ENCODE data around the gene DSG3. TPM values are rescaled to one million over a fixed set of nuclear protein-coding genes. Genes with fewer than 3 reads are reported as not detected.

Gene DSG3
- total and polyA plus RNA-seq, 12 donors = 0.04 TPM; not detected in 11

- Histone ChIP-seq H3K4me3 (no peak overlapping the region), H3K36me3 (no peaks in the 10 kb centered on the region), H3K9me3 (no peaks in the 10 kb centered on the region), H3K27ac (no peak overlapping the region), H3K4me1 (no peaks in the 10 kb centered on the region), H3K27me3 (no peaks in the 10 kb centered on the region)
- no peak for ATAC-seq
- intact Hi-C loops (cut with DNase I) = no loop called here
- WGBS, 2 donors = 74 to 84% methylated on average over 2 of the region's 2 CpGs
- TF ChIP-seq, protein P1, sequence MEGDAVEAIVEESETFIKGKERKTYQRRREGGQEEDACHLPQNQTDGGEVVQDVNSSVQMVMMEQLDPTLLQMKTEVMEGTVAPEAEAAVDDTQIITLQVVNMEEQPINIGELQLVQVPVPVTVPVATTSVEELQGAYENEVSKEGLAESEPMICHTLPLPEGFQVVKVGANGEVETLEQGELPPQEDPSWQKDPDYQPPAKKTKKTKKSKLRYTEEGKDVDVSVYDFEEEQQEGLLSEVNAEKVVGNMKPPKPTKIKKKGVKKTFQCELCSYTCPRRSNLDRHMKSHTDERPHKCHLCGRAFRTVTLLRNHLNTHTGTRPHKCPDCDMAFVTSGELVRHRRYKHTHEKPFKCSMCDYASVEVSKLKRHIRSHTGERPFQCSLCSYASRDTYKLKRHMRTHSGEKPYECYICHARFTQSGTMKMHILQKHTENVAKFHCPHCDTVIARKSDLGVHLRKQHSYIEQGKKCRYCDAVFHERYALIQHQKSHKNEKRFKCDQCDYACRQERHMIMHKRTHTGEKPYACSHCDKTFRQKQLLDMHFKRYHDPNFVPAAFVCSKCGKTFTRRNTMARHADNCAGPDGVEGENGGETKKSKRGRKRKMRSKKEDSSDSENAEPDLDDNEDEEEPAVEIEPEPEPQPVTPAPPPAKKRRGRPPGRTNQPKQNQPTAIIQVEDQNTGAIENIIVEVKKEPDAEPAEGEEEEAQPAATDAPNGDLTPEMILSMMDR (IDR thresholded peaks at IDR 0.05) = no peak
- DNase-seq = no peak
Observed at GRCh38 chr18:31483396-31483795, 35.9 kb downstream of the DSG3 start.

DNA sequence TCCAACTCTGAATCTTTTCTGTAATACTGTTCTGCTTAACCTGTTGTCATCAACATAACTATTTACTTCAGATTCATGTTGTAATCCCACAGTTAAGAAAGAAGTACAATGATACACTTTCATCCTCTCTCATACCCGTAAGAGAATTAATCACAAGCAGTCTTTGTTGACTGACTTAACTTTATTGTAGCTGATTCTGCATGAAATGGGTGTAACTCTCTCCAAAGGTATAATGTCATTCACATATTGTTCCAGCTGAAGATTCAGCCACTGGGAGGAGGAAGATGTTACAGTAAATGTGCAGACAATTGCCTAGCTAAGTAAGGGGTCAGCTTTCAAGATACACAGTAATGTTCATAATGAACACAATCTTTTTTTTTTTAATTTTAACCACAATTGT lies 36.9 kb downstream of the DSG3 start:
- 81 to 89% methylated on average over 1 of the region's 1 CpG for WGBS, 2 donors
- ATAC-seq (no peak), DNase-seq (no peak)
- Histone ChIP-seq H3K9me3 (no peaks in the 10 kb centered on the region), H3K27ac (no peak overlapping the region), H3K4me1 (no peaks in the 10 kb centered on the region), H3K4me3 (no peak overlapping the region), H3K27me3 (no peaks in the 10 kb centered on the region), H3K36me3 (no peaks in the 10 kb centered on the region)
- TF ChIP-seq, protein P1 (IDR thresholded peaks at IDR 0.05) = no peak
- intact Hi-C loops (cut with DNase I) = no loop called here

DNA sequence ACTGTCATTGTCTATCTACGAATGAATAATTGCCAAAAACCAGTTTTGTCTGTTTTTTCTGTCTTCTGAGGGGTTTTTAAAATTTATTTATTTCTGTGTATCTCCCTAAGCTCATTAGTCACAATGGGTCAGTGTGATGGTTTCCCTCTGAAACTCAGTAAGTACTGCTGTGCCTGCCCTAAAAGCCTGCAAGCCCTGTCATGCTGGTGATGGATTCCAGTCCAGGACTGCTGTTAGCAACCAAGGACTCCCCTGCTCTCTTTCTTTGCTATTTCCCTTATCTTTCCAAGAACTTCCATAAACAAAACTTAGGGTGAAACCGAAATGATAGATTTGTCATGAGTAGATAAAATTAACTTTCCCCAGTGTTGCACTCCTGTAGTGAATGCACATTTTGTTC lies 38.6 kb downstream of the DSG3 start:
- WGBS, 2 donors = 63 to 74% methylated on average over 2 of the region's 2 CpGs
- no peak for DNase-seq

GRCh38 chr18:31487246-31488015 lies 39.9 kb downstream of the DSG3 start:
- Histone ChIP-seq H3K4me3 (no peak overlapping the region), H3K36me3 (no peaks in the 10 kb centered on the region), H3K9me3 (no peaks in the 10 kb centered on the region), H3K27ac (no peak overlapping the region), H3K27me3 (no peaks in the 10 kb centered on the region), H3K4me1 (no peaks in the 10 kb centered on the region)
- WGBS, 2 donors = 83 to 85% methylated on average over 9 of the region's 9 CpGs
- ATAC-seq (no peak), DNase-seq (no peak)
- intact Hi-C loops (cut with DNase I) = no loop called here
- TF ChIP-seq, protein P1 (IDR thresholded peaks at IDR 0.05) = no peak

More for the DNA sequence above, 38.6 kb downstream of the DSG3 start:
- Histone ChIP-seq H3K36me3 (no peaks in the 10 kb centered on the region), H3K4me1 (no peaks in the 10 kb centered on the region), H3K9me3 (no peaks in the 10 kb centered on the region), H3K27ac (no peak overlapping the region), H3K4me3 (no peak overlapping the region), H3K27me3 (no peaks in the 10 kb centered on the region)
- ATAC-seq = no peak
- TF ChIP-seq, protein P1 (IDR thresholded peaks at IDR 0.05) = no peak
- intact Hi-C loops (cut with DNase I) = no loop called here

Data from heart right ventricle (tissue), 16 donors.